HG02763 (cell line): ENCODE data around the gene VPS51.
A peak's percentile ranks its signal among the peaks of the same experiment; 100 is the strongest.
"Not testable (repeated sequence)": the region's sequence is repeated elsewhere in the genome, so short reads cannot be mapped to it uniquely, and the experiment has no call there.

ENCODE experiments used
- ATAC-seq: cut with Tn5 transposase; IDR thresholded peaks from one replicate; pipeline ENCODE4 v1.9.1; 2021; ENCODE audit warnings: mild to moderate bottlenecking, moderate library complexity; ENCODE audit not compliant: unreplicated experiment

VPS51 gene

GRCh38 chr11:65132238-65132987 lies 36.4 kb downstream of the VPS51 start:
- ATAC-seq: peak; percentile 37

DNA sequence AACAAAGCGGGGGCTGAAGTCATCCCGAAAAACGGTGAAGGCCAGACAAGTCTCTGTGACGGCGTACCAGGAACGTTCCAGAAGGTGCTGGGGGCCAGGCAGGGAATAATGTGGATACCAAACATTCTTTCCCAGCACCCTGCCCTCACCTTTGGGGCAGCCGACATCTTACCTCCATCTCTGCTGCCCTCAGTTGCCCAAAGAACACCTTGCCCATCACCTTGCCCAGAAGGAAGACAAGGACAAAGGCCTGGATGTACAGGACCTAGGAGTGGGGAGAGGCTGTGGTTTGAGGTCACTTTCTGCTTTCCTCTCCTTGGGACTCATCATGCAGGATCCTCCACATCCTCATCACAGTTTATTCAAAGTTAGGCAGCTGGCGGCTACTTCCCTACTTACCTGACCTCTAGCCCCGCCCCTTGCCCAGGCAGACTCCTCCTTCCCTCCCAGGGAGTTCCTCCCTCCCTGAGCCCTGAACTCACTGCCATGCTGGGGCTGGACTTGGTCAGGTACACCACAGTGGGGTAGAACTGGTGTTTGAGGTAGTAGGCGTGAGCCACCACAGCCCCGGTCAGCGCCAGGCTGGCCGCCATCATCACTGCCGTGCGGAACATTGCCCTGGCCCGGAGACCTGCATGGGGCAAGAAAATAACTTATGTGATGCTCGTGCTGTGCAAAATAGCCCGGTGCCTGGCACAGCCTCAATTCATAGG lies 37.1 kb downstream of the VPS51 start:
- ATAC-seq: no peak

- no peak for ATAC-seq
Measured at GRCh38 chr11:65133724-65134123, 37.7 kb downstream of the VPS51 start.

- peak; percentile 51 for ATAC-seq
Measured at GRCh38 chr11:65134240-65134951, 38.4 kb downstream of the VPS51 start, which contains the start of gene SYVN1. SYVN1 (minus strand) TSS chr11:65134519; CDS start chr11:65133601, 918 bp downstream.

DNA sequence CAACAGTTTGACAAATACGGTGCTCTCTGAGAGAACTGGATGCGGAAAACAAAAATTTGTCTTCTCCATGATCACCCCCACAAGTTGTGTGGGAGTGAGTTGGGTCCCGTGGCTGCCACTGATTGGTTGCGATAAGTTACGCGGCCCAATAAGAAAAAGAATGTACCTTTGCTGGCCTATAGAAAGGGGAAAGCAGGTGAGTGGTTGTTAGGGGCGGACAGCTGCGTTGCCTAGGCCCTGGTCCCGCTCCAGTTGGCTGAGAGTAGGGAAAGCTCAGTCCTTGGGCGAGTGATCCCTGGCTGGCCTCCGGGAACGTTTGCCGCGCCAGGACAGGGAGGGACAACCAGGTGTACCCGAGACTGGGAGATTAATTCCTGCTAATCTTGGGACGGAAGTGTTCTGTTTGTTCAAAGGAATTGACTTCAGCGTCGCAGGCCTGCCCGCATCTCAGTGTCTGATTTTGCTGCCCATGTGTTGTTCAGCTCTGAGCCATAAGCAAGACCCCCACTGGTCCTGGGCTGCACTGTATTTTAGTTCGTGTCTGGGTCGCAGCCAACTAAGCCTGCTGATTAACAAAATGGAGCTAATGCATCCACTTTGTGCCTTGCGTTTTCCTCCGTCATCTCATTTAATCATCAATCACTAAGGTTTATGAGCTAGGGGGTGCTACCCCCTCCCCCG lies 39.1 kb downstream of the VPS51 start:
- ATAC-seq: peak; percentile 59

GRCh38 chr11:65135633-65136145 lies 39.7 kb downstream of the VPS51 start:
- ATAC-seq: no peak

DNA sequence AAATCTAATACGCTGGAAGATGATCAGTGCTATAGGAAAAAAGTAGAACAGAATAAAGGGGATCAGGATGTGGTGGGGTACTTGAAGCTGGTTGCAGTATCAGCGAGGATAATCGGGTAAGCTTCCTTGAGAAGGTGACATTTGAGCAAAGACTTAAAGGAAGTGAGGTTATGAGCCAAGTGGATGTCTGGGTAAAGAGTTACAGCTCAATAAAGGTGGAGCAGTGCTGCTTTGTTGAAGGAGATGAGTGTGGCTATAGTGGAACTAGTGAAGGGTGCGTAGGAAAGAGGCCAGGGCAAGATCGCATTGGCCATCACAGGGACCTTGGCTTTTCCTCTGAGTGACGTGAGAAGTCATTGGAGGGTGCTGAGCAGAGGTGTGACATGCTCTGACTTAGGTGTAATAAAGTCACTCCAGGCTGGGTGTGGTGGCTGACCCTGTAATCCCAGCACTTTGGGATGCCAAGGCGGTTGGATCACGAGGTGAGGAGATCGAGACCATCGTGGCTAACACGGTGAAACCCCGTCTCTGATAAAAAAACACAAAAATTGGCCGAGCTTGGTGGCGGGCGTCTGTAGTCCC lies 40.6 kb downstream of the VPS51 start:
- no peak for ATAC-seq

GRCh38 chr11:65141896-65142494 lies 46.0 kb downstream of the VPS51 start:
- ATAC-seq: no peak

DNA sequence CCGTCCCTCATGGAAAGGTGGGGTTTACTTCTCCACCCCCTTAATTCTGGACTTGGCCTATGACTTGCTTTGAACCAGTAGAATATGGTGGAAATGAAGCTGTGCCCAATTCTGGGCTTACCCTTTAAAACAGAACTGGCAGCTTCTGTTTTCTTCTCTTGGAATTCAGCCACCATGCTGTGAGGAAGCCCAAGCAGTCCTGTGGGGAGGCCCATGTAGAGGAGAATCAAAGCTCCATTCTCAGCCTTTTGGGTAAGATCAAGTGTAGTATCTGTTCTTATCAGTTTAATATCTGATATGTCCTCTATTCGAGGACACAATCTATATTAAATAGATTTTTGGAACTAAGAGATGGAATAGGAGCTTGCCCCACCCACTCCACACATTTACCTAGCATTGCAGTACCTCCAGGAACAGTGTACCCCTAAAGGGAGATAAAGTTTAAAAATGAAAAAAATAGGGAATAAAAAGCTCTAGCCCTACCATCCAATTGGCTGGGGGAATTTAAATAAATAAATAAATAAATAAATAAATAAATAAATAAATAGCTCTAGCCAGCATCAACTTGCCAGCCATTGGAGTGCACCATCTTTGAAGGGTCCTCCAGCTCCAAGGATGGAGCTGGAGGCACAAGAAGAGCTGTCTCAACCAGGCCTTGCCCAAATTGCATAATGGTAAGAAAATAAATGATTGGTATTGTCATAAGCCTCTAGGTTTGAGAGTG lies 51.5 kb downstream of the VPS51 start:
- no peak for ATAC-seq

- no peak for ATAC-seq
Measured at GRCh38 chr11:65148657-65149056, 52.6 kb downstream of the VPS51 start.

DNA sequence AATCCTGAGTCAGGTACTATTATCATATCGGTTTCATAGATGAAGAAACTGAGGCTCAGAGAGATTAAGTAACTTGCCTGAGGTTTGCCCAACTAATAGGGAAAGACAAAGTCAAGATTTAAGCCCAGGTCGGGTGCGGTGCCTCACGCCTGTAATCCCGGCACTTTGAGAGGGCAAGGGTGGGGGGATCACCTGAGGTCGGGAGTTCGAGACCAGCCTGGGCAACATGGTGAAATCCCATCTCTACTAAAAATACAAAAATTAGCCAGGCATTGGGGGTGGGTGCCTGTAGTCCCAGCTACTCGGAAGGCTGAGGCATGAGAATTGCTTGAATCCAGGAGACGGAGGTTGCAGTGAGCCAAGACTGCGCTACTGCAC lies 54.1 kb downstream of the VPS51 start:
- ATAC-seq: not testable (repeated sequence)

GRCh38 chr11:65150509-65151299 lies 54.7 kb downstream of the VPS51 start:
- ATAC-seq: no peak

DNA sequence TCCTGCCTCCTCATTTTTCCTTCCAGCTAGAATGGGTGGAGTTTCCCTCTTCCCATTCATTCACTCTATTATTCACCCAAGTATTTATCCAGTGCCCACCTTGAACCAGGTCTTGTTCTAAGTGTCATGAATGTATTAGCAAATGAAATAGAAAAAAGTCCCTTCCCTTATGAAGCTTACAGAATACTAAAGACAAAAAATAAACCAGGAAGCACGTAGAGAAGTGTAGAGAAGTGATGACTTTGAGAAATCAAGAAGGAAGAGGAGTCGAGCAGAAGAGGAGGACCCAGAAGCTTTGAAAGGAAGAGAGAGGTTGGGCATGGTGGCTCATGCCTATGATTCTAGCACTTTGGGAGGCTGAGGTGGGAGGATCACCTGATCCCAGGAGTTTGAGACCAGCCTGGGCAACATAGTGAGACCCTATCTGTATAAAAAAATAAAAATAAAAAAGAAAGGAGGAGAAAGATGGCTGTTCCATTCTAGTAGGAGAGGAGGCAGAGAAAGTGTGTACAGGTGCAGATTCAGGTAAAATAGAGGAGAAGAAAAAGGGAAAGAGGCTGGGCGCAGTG lies 55.4 kb downstream of the VPS51 start:
- ATAC-seq: no peak

DNA sequence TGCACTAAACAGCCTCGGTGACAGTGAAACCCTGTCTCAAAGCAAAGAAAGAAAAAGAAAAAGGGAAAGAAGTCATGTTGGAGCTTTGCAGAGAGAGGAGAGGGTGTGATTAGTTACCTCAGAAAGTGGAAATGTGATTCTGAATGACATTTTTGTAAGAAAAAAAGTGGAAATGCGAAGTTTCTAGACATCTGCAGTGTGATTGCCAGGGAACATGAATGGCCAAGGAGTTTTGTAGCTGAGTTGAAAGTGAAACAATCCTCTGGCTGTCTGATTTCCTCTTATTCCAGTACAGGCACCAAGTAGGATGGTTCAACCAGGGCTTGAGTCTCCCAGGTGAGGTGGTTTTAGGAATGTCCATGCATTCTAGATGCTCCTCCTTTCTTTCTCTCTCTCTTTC lies 56.1 kb downstream of the VPS51 start:
- no peak for ATAC-seq

GRCh38 chr11:65156256-65156655 lies 60.2 kb downstream of the VPS51 start:
- no peak for ATAC-seq

DNA sequence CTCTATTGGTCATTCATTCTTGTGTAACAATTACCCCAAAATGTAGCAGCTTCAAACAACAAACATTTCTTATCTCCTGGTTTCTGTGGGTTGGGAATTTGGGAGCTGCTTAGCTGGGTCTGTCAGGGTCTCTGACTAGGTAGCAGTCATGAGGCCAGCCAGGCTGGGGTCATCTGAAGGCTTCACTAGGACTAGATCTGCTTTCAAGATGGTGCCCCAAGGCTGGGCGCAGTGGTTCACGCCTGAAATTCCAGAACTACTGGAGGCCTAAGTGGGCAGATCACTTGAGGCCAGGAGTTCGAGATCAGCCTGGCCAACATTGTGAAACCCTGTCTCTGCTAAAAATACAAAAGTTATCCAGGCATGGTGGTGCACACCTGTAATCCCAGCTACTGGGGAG lies 60.9 kb downstream of the VPS51 start:
- ATAC-seq: no peak

- ATAC-seq: no peak
Measured at GRCh38 chr11:65157336-65157735, 61.3 kb downstream of the VPS51 start.

- ATAC-seq: no peak
Measured at GRCh38 chr11:65159012-65159411, 63.0 kb downstream of the VPS51 start.
